GM12873 (cell line): ENCODE results near the gene MACROD2.

Source experiments
- CTCF ChIP-seq: IDR thresholded peaks from 2 replicates; pipeline ENCODE4 v1.5.1; 2012; ENCODE audit warnings: low read depth, mild to moderate bottlenecking, moderate library complexity, low read length, control low read depth; ENCODE audit not compliant: insufficient read depth; ENCODE audit errors: missing control alignments

The MACROD2 gene

GRCh38 chr20:15902493-15902892 is 1907.2 kb downstream of the MACROD2 start:
- TF ChIP-seq CTCF = peak; percentile 52

GRCh38 chr20:15905661-15906060 is 1910.3 kb downstream of the MACROD2 start:
- TF ChIP-seq CTCF = no peak

GRCh38 chr20:15909995-15910394 is 1914.7 kb downstream of the MACROD2 start:
- TF ChIP-seq CTCF = no peak

- TF ChIP-seq CTCF = no peak
These were observed 1916.3 kb downstream of the MACROD2 start for GRCh38 chr20:15911581-15911980.

- no peak for TF ChIP-seq CTCF
These were observed 1918.2 kb downstream of the MACROD2 start for GRCh38 chr20:15913391-15914025.

GRCh38 chr20:15916623-15917022 is 1921.3 kb downstream of the MACROD2 start:
- TF ChIP-seq CTCF = no peak

- no peak for TF ChIP-seq CTCF
These were observed 1922.0 kb downstream of the MACROD2 start for GRCh38 chr20:15917283-15917682.
